HepG2 (cell line): ENCODE results near the gene CAPZA1. TPM values are rescaled to one million over a fixed set of nuclear protein-coding genes. Genes with fewer than 3 reads are reported as not detected.
A peak's percentile ranks its signal among the peaks of the same experiment; 100 is the strongest.

Experiments used
- DNMT1 ChIP-seq: sonication (generic); formaldehyde crosslinking; IDR thresholded peaks from 2 replicates; pipeline ENCODE4 v1.5.1; 2020; ENCODE audit warnings: mild to moderate bottlenecking, missing genetic modification reagents
- STAT6 ChIP-seq: sonication (generic); formaldehyde crosslinking; IDR thresholded peaks from 2 replicates; pipeline ENCODE4 v1.4.0; 2020; ENCODE audit warnings: missing genetic modification reagents, mild to moderate bottlenecking, borderline replicate concordance
- TBX2 ChIP-seq: sonication (generic); formaldehyde crosslinking; IDR thresholded peaks from 2 replicates; pipeline ENCODE4 v1.5.0; 2020; ENCODE audit warnings: missing genetic modification reagents, mild to moderate bottlenecking, borderline replicate concordance
- TFDP2 ChIP-seq: sonication (generic); formaldehyde crosslinking; IDR thresholded peaks from 2 replicates; pipeline ENCODE4 v1.4.0; 2020; ENCODE audit warnings: missing genetic modification reagents
- YEATS2 ChIP-seq: sonication (generic); formaldehyde crosslinking; IDR thresholded peaks from 2 replicates; pipeline ENCODE4 v1.4.0; 2020; ENCODE audit warnings: missing genetic modification reagents, borderline replicate concordance
- ZBTB44 ChIP-seq: sonication (generic); formaldehyde crosslinking; IDR thresholded peaks from 2 replicates; pipeline ENCODE4 v1.4.0; 2020; ENCODE audit warnings: missing genetic modification reagents
- ZFAT ChIP-seq: sonication (generic); formaldehyde crosslinking; conservative IDR thresholded peaks from 2 replicates; pipeline ENCODE4 v1.8.1; 2023; ENCODE audit warnings: missing genetic modification reagents, inconsistent platforms
- ZNF253 ChIP-seq: sonication (generic); formaldehyde crosslinking; IDR thresholded peaks from 2 replicates; pipeline ENCODE4 v1.8.0; 2022; ENCODE audit warnings: mild to moderate bottlenecking, missing genetic modification reagents, borderline replicate concordance
- ZNF275 ChIP-seq: sonication (generic); formaldehyde crosslinking; IDR thresholded peaks from 2 replicates; pipeline ENCODE4 v1.8.0; 2022; ENCODE audit warnings: missing genetic modification reagents, mild to moderate bottlenecking, inconsistent platforms, borderline replicate concordance
- ZNF3 ChIP-seq: IDR thresholded peaks from 2 replicates; pipeline ENCODE4 v1.7.0; 2017; ENCODE audit warnings: inconsistent platforms
- ZNF407 ChIP-seq: sonication (generic); formaldehyde crosslinking; IDR thresholded peaks from one replicate; pipeline ENCODE4 v1.5.1; 2020; ENCODE audit warnings: mild to moderate bottlenecking, missing genetic modification reagents; ENCODE audit errors: not compliant biosample characterization
- ZNF510 ChIP-seq: sonication (generic); formaldehyde crosslinking; IDR thresholded peaks from 2 replicates; pipeline ENCODE4 v1.4.0; 2020; ENCODE audit warnings: low read depth, mild to moderate bottlenecking, missing genetic modification reagents
- ZNF547 ChIP-seq: sonication (generic); formaldehyde crosslinking; IDR thresholded peaks from 2 replicates; pipeline ENCODE4 v1.5.1; 2020; ENCODE audit warnings: mild to moderate bottlenecking, missing genetic modification reagents
- polyA plus RNA-seq, 8 experiments: library from polyadenylated mRNA; depleted of rRNA in 3 of 8; stranded (reverse) in 7 of 8; unstranded in 1 of 8; fragments of >200 nt; fragmentation: Illumina TruSeq in 4 of 8; extraction: Trizol in 4 of 8; gene quantifications; 2 replicates each; pipeline versions ENCODE4 v1.2.1 to v1.2.3, GENCODE V29; 2011 to 2016; ENCODE audit warnings: low read depth in 4 of 8, missing spikeins in 1 of 8, mixed read lengths in 1 of 8; ENCODE audit not compliant: insufficient read depth in 1 of 8
- total RNA-seq, 5 experiments: library from RNA; depleted of rRNA; stranded (reverse); fragments of >200 nt; fragmentation: Illumina TruSeq; extraction: Trizol; gene quantifications; 2 replicates each; pipeline ENCODE4 v1.2.3, GENCODE V29; 2016; ENCODE audit warnings: low read depth in 1 of 5

The CAPZA1 gene
- total and polyA plus RNA-seq, 2 of the 13 experiments (the other 11 are each of a cell fraction or from before 2014, with no cell fraction given): 67.0 to 117 TPM

GRCh38 chr1:112674986-112675727 lies 55.5 kb downstream of the CAPZA1 start (continued):
- no peak for TF ChIP-seq ZNF253 (CRISPR knock-in tag)
- peak; percentile 62 for TF ChIP-seq ZNF407 (CRISPR knock-in tag)
- TF ChIP-seq ZNF3 (CRISPR knock-in tag): no peak
- peak; percentile 54 for TF ChIP-seq TFDP2 (CRISPR knock-in tag)
- TF ChIP-seq ZNF275 (CRISPR knock-in tag): no peak
- no peak for TF ChIP-seq TBX2 (CRISPR knock-in tag)
- no peak for TF ChIP-seq ZBTB44 (CRISPR knock-in tag)
- no peak for TF ChIP-seq ZFAT (CRISPR knock-in tag)
- 0 out of 2 replicates have a peak, but pooled peaks have one; percentile 67 for TF ChIP-seq ZNF547 (CRISPR knock-in tag)
- TF ChIP-seq ZNF510: no peak
- 0 out of 2 replicates have a peak, but pooled peaks have one; percentile 74 for TF ChIP-seq DNMT1 (CRISPR knock-in tag)
- TF ChIP-seq YEATS2: no peak
- TF ChIP-seq STAT6 (CRISPR knock-in tag): no peak
